PFSK-1 (cell line): ENCODE data around the gene PLA2G4B.

Experiments used
- FOXP2 ChIP-seq: optimal IDR thresholded peaks from 2 replicates; pipeline ENCODE3; 2011; ENCODE audit warnings: borderline replicate concordance, control low read depth, inconsistent platforms; ENCODE audit not compliant: insufficient read depth; ENCODE audit errors: extremely low read length, extremely low read depth
- POLR2AphosphoS5 ChIP-seq: IDR thresholded peaks from 2 replicates; pipeline ENCODE4 v1.6.1; 2012; ENCODE audit warnings: low read depth, mild to moderate bottlenecking, control low read depth, low read length, moderate library complexity
- SIN3A ChIP-seq: IDR thresholded peaks from 2 replicates; pipeline ENCODE4 v1.6.1; 2012; ENCODE audit warnings: mild to moderate bottlenecking, low read length, moderate library complexity, borderline replicate concordance; ENCODE audit not compliant: insufficient read depth
- TAF1 ChIP-seq: IDR thresholded peaks from 2 replicates; pipeline ENCODE4 v1.6.1; 2012; ENCODE audit warnings: low read length, control low read depth, borderline replicate concordance; ENCODE audit not compliant: insufficient read depth
- TF ChIP-seq, protein P1 (sequence below), 2 experiments: IDR thresholded peaks; 2 replicates each; pipeline versions ENCODE4 v1.6.1 to v1.8.0; 2011 to 2012; ENCODE audit warnings: low read depth in 2 of 2, low read length in 2 of 2, control low read depth in 1 of 2, inconsistent platforms in 1 of 2, mild to moderate bottlenecking in 1 of 2, moderate library complexity in 1 of 2; ENCODE audit not compliant: insufficient read depth in 1 of 2

The PLA2G4B gene

GRCh38 chr15:41866872-41867579 lies 28.4 kb downstream of the PLA2G4B start:
- TF ChIP-seq, protein P1, sequence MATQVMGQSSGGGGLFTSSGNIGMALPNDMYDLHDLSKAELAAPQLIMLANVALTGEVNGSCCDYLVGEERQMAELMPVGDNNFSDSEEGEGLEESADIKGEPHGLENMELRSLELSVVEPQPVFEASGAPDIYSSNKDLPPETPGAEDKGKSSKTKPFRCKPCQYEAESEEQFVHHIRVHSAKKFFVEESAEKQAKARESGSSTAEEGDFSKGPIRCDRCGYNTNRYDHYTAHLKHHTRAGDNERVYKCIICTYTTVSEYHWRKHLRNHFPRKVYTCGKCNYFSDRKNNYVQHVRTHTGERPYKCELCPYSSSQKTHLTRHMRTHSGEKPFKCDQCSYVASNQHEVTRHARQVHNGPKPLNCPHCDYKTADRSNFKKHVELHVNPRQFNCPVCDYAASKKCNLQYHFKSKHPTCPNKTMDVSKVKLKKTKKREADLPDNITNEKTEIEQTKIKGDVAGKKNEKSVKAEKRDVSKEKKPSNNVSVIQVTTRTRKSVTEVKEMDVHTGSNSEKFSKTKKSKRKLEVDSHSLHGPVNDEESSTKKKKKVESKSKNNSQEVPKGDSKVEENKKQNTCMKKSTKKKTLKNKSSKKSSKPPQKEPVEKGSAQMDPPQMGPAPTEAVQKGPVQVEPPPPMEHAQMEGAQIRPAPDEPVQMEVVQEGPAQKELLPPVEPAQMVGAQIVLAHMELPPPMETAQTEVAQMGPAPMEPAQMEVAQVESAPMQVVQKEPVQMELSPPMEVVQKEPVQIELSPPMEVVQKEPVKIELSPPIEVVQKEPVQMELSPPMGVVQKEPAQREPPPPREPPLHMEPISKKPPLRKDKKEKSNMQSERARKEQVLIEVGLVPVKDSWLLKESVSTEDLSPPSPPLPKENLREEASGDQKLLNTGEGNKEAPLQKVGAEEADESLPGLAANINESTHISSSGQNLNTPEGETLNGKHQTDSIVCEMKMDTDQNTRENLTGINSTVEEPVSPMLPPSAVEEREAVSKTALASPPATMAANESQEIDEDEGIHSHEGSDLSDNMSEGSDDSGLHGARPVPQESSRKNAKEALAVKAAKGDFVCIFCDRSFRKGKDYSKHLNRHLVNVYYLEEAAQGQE (IDR thresholded peaks at IDR 0.05; ENCODE audit: insufficient read depth in 1 of 2, low read depth in 2 of 2, low read length in 2 of 2): no peak
- TF ChIP-seq FOXP2 (no peak), SIN3A (no peak), TAF1 (no peak), POLR2AphosphoS5 (no peak)

DNA sequence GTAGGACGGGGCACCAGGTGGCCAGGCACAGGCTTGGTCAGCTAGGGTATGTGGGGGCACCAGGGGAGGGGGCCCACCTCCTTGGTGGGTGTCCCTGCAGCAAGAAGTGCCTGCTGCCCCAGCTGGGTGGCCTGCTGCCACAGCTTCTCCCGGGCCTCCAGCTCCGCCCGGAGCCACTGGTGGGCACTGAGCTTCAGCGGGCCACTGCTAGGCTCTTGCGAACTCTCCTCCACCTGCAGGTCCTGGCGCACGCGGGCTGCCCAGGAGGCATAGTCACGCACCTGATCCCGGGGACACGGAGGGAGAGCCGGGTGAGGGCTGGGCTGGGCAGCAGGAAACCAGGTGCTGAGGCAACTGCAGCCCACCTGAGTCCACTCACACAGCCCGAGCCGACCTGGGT lies 29.7 kb downstream of the PLA2G4B start:
- no peak for TF ChIP-seq POLR2AphosphoS5
- TF ChIP-seq, protein P1 (IDR thresholded peaks at IDR 0.05; ENCODE audit: insufficient read depth in 1 of 2, low read depth in 2 of 2, low read length in 2 of 2): no peak
- no peak for TF ChIP-seq TAF1
- no peak for TF ChIP-seq SIN3A
- TF ChIP-seq FOXP2: no peak

DNA sequence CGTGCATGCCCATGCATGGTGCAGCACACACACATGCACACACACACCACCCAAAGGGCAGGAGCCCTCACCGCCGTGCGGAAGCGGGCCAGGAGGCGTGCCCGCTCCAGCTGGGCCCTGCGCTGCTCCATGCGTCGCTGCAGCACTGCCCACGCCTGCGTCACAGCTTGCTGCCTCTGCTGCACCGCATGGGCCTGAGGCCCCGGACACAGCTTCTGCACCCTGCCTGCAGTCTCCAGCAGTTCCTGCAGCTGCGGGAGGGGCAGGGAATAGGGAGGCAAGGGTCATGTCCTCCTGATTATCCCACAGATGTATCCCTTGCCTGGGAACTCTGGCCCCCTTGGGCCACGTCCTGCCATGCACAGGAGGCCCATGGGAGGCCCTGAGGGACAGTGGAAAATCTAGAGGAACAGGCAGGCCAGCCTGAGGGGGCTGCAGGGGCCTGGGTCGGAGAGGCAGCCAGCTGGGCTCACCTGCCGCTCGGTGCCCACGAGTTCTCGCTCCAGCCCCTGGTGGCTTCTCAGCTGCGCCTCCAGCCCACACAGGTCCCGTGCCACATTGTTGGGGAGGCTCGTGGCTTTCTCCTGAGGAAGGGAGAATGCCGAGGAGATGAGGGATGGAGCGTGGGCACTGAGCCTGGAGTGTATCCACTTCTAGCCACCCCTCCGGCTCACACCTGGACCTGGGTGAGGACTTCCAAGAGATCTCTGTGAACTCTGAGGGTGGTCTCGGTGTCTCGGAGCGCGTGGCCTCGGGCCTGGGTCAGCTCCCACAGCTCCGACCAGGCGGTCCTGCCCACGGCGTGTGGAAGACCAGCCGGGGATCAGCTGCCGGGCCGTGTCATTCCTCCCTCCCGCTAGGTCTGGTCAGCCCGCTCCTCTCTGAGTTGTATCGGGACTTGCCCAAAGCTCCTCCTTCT lies 31.4 kb downstream of the PLA2G4B start:
- TF ChIP-seq POLR2AphosphoS5 (no peak), SIN3A (no peak), TAF1 (no peak), FOXP2 (no peak)
- TF ChIP-seq, protein P1 (IDR thresholded peaks at IDR 0.05; ENCODE audit: insufficient read depth in 1 of 2, low read depth in 2 of 2, low read length in 2 of 2): no peak

- no peak for TF ChIP-seq SIN3A
- TF ChIP-seq, protein P1 (IDR thresholded peaks at IDR 0.05; ENCODE audit: insufficient read depth in 1 of 2, low read depth in 2 of 2, low read length in 2 of 2): no peak
- TF ChIP-seq POLR2AphosphoS5: no peak
- TF ChIP-seq FOXP2: no peak
- TF ChIP-seq TAF1: no peak
These were observed 32.0 kb downstream of the PLA2G4B start for GRCh38 chr15:41870689-41871081.
